Cardiac muscle cell (in vitro differentiated cells and primary cell): ENCODE measurements around the gene KIF25. TPM values are rescaled to one million over a fixed set of nuclear protein-coding genes. Genes with fewer than 3 reads are reported as not detected.
A peak's percentile ranks its signal among the peaks of the same experiment; 100 is the strongest.

ENCODE experiments used
- DNase-seq, 2 donors: peaks; one replicate each; pipeline versions ENCODE4 v3.0.0 to v3.0.0-alpha.2; 2010 to 2017; ENCODE audit warnings: low read depth in 1 of 2, low spot score in 1 of 2
- H3K27ac ChIP-seq: fragments of 200-600 bp; sonication (generic); 2 replicates; pipeline ENCODE4 v1.5.1; 2016
- H3K27me3 ChIP-seq: fragments of 200-600 bp; sonication (generic); 2 replicates; pipeline ENCODE4 v1.6.0; 2016; ENCODE audit warnings: control low read depth
- H3K36me3 ChIP-seq: fragments of 200-600 bp; sonication (generic); 2 replicates; pipeline ENCODE4 v1.5.1; 2016; ENCODE audit warnings: control low read depth
- H3K4me1 ChIP-seq: fragments of 200-600 bp; sonication (generic); 2 replicates; pipeline ENCODE4 v1.8.1; 2017; ENCODE audit warnings: low read depth, mild to moderate bottlenecking, mixed run types
- H3K4me3 ChIP-seq: fragments of 200-600 bp; sonication (generic); 2 replicates; pipeline ENCODE4 v1.5.1; 2016; ENCODE audit warnings: mild to moderate bottlenecking
- H3K9me3 ChIP-seq: fragments of 200-600 bp; sonication (generic); 2 replicates; pipeline ENCODE4 v1.5.1; 2017; ENCODE audit warnings: low read depth, mild to moderate bottlenecking, control low read depth
- polyA plus RNA-seq: library from polyadenylated mRNA; unstranded; fragments of >200 nt; fragmentation: Nextera tagmentation; extraction: Ambion mirVana; gene quantifications from 2 replicates; pipeline ENCODE4 v1.2.1, GENCODE V29; 2016
- total RNA-seq: library from RNA; depleted of rRNA; stranded (reverse); fragments of >200 nt; gene quantifications from 2 replicates; pipeline ENCODE4 v1.2.3, GENCODE V29; 2016
- TF ChIP-seq, protein P1 (sequence below): IDR thresholded peaks from 2 replicates; pipeline ENCODE4 v1.5.1; 2012; ENCODE audit warnings: low read depth, mild to moderate bottlenecking, low read length

Gene KIF25
- total and polyA plus RNA-seq, 2 experiments from 2014 or later, result 0.40 to 1.6 TPM

- H3K4me1 ChIP-seq, result no peaks in the 10 kb centered on the region
- TF ChIP-seq, protein P1, sequence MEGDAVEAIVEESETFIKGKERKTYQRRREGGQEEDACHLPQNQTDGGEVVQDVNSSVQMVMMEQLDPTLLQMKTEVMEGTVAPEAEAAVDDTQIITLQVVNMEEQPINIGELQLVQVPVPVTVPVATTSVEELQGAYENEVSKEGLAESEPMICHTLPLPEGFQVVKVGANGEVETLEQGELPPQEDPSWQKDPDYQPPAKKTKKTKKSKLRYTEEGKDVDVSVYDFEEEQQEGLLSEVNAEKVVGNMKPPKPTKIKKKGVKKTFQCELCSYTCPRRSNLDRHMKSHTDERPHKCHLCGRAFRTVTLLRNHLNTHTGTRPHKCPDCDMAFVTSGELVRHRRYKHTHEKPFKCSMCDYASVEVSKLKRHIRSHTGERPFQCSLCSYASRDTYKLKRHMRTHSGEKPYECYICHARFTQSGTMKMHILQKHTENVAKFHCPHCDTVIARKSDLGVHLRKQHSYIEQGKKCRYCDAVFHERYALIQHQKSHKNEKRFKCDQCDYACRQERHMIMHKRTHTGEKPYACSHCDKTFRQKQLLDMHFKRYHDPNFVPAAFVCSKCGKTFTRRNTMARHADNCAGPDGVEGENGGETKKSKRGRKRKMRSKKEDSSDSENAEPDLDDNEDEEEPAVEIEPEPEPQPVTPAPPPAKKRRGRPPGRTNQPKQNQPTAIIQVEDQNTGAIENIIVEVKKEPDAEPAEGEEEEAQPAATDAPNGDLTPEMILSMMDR, result no peak
- H3K9me3 ChIP-seq, result no peaks in the 10 kb centered on the region
- H3K27ac ChIP-seq, result no peak overlapping the region
- DNase-seq, result no peak
- H3K36me3 ChIP-seq, result no peaks in the 10 kb centered on the region
- H3K27me3 ChIP-seq, result no peaks in the 10 kb centered on the region
- no peak overlapping the region for H3K4me3 ChIP-seq
These were observed 47.2 kb downstream of the KIF25 start for GRCh38 chr6:168044521-168045130.

DNA sequence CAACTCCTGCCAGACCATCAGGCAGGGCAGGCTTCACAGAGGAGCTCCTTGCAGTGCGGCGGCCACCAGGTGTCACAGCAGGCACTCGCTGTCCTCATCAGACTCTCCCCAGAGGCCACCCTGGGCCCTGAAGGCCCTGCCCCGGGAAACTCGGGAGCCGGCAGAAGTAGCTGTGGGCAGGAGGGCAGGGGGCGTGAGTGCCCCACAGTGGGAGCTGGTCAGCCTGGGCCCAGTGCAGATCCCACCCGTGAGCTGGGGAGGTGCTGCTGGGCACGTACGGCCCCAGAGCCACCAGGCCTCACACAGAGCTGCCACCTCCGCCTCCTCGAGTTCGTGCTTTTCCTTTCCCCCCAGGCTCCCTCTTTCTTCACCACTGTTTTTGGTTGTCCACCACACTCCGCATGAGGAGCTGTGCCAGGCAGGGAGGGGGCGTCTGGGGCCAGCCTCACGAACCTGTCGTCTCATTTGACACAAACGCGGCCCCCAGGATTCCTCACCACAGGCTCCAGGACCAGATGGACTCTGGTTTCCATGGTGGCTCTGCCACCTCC is 47.7 kb downstream of the KIF25 start:
- H3K27ac ChIP-seq, result no peak overlapping the region
- TF ChIP-seq, protein P1, result no peak
- H3K4me1 ChIP-seq, result no peaks in the 10 kb centered on the region
- no peak overlapping the region for H3K4me3 ChIP-seq
- no peaks in the 10 kb centered on the region for H3K36me3 ChIP-seq
- H3K27me3 ChIP-seq, result no peaks in the 10 kb centered on the region
- no peaks in the 10 kb centered on the region for H3K9me3 ChIP-seq
- no peak for DNase-seq

DNA sequence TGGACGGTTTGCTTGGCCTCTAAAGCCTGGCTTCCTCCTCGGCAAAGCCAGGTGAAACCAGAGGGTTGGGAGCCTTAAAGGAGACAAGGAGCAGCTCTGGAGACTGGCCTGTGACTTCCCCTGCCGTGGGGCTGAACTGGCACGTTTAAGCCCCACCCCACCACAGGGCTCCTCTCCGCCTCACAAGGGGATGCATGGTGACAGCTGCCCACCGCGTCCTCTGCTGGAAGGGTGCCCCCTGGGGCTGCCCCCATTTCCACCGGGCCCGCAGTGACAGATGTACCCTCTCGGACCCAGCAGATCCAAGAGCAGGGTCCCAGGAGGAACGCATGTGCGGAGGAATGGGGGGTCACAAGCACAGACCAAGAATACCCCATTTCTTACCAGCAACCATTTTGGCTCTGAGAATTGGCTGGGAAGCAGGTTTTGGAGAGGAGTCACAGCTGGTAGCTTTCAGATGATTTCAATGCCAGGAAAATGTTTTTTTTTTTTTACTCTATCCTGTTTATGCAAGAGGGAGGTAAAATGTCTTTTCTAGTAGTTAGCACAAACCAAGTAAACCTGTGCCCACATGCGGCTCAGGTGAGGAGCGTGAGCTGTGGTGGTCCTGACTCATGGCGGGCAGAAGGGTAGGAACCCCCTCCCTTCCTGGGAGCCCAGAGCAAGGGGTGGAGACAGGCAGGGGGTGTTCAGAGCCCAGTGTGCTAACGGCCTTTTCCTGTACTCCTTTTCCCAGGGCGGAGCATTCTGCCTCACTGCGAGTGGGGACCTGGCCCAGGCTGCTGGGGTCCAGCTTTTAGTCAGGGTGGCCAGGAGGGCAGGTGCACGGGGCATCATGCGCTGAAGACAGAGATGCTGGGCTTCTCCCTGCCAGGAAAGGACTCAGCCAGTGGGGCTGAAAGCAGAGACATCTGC is 48.5 kb downstream of the KIF25 start:
- Histone ChIP-seq H3K4me1 (no peaks in the 10 kb centered on the region), H3K27ac (no peak overlapping the region), H3K9me3 (no peaks in the 10 kb centered on the region), H3K36me3 (no peaks in the 10 kb centered on the region), H3K27me3 (no peaks in the 10 kb centered on the region), H3K4me3 (no peak overlapping the region)
- TF ChIP-seq, protein P1, result no peak
- DNase-seq, result peak in 1 of 2 donors; percentile 66

DNA sequence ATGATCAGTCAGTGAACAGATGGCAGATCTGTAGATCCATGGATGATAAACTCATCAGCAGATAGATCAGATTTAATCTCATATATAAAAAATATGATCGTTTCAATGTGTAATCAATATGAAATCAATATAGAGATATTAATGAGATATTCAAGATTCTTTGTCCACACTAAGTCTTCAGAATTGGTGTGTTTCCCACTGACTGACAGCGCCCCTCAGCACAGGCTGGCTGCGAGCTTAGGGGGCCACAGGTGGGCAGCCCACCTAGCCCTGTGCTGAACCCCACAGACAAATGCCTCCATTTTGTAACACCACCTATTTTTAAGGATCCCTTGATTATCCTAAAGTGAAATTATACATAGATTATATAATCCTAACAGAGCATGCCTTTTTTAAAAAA is 49.2 kb downstream of the KIF25 start:
- TF ChIP-seq, protein P1, result no peak
- Histone ChIP-seq H3K27me3 (no peaks in the 10 kb centered on the region), H3K36me3 (no peaks in the 10 kb centered on the region), H3K9me3 (no peaks in the 10 kb centered on the region), H3K4me3 (no peak overlapping the region), H3K4me1 (no peaks in the 10 kb centered on the region), H3K27ac (no peak overlapping the region)
- DNase-seq, result no peak

- no peak for DNase-seq
- no peaks in the 10 kb centered on the region for H3K27me3 ChIP-seq
These were observed 50.6 kb downstream of the KIF25 start for GRCh38 chr6:168047841-168048723.

More at GRCh38 chr6:168047841-168048723, 50.6 kb downstream of the KIF25 start:
- TF ChIP-seq, protein P1, result no peak
- no peak overlapping the region for H3K4me3 ChIP-seq
- no peaks in the 10 kb centered on the region for H3K36me3 ChIP-seq
- H3K27ac ChIP-seq, result no peak overlapping the region
- H3K4me1 ChIP-seq, result no peaks in the 10 kb centered on the region
- no peaks in the 10 kb centered on the region for H3K9me3 ChIP-seq
